ENCODE results near the gene DAO. TPM values are rescaled to one million over a fixed set of nuclear protein-coding genes. Genes with fewer than 3 reads are reported as not detected.

Gene DAO
- polyA plus RNA-seq, 1 of the 3 experiments (the other 2 are of a cell fraction) = not detected

GRCh38 chr12:108838194-108839017 lies 41.5 kb upstream of the DAO start:
- Histone ChIP-seq H3K4me2 (peak overlapping the region; percentile 64), H3K9me2 (no peaks in the 10 kb centered on the region), H3K4me3 (ENCODE audit: low read depth in 2 of 2, low read length in 1 of 2) (no peak overlapping the region), H3K4me1 (ENCODE audit: control insufficient read depth in 1 of 2, insufficient read depth in 2 of 2, low read depth in 1 of 2, low read length in 1 of 2) (peaks cover 36 to 63% of the 10 kb centered on the region in 2 experiments), H3K9me3 (no peaks in the 10 kb centered on the region), H4K20me1 (ENCODE audit: insufficient read depth) (no peaks in the 10 kb centered on the region), H2AFZ (ENCODE audit: low read depth) (no peak overlapping the region), H3F3A (replicated peaks; ENCODE audit: insufficient read depth) (peaks cover 55% of the 10 kb centered on the region), H3K27ac (ENCODE audit: low read depth in 2 of 2, low read length in 1 of 2) (peak overlapping the region; percentile 98 to 100), H3K79me2 (ENCODE audit: insufficient read depth) (peaks cover 79% of the 10 kb centered on the region), H3K36me3 (replicated peaks in 1 of 2; ENCODE audit: control insufficient read depth in 1 of 2, insufficient read depth in 2 of 2, low read length in 1 of 2) (peaks cover 30 to 44% of the 10 kb centered on the region in 2 experiments), H3K9ac (peak overlapping the region; percentile 74), H3K27me3 (ENCODE audit: insufficient read depth) (no peaks in the 10 kb centered on the region)
- CTCF ChIA-PET = interaction anchor here (1.2 to 3.1 kb wide), 3 partner anchors 12 to 173 kb away, joined by 4 to 10 read pairs (median 5); no protein-coding TSS in a partner anchor
- 15% methylated on average over 12 of the region's 14 CpGs for WGBS (ENCODE audit: low lambda C conversion rate)
- DNase-seq = peak; percentile 64
- POLR2A ChIA-PET = interaction anchor here (1.7 kb wide), 1 partner anchor 12 kb away, joined by 13 read pairs; no protein-coding TSS in a partner anchor
- TF ChIP-seq EZH2phosphoT487 (IDR thresholded peaks at IDR 0.05; ENCODE audit: borderline replicate concordance, low read depth) (no peak), RAD21 (IDR thresholded peaks at IDR 0.05; ENCODE audit: low read length) (no peak), RXRA (IDR thresholded peaks at IDR 0.05; ENCODE audit: borderline replicate concordance, low read depth) (peak; percentile 97), NRF1 (IDR thresholded peaks at IDR 0.05; ENCODE audit: low read depth, low read length) (no peak), YY1 (IDR thresholded peaks at IDR 0.05; ENCODE audit: low read depth) (no peak), USF1 (IDR thresholded peaks at IDR 0.05; ENCODE audit: borderline replicate concordance, low read depth) (peak; percentile 63; the same call in 1 of the 2 replicates), GABPA (IDR thresholded peaks at IDR 0.05; ENCODE audit: low read depth) (peak; percentile 47; the same call in 1 of the 2 replicates), ELF1 (IDR thresholded peaks at IDR 0.05) (no peak), RCOR1 (IDR thresholded peaks at IDR 0.05; ENCODE audit: low read length) (no peak), ZBTB33 (IDR thresholded peaks at IDR 0.05; ENCODE audit: borderline replicate concordance, low read depth) (peak; percentile 88), FOXM1 (IDR thresholded peaks at IDR 0.05; ENCODE audit: low read depth) (peak; percentile 88), MXI1 (IDR thresholded peaks at IDR 0.05; ENCODE audit: low read depth, low read length) (peak; percentile 43; the same call in 1 of the 2 replicates), JUND (IDR thresholded peaks at IDR 0.05) (peak; percentile 98), TCF12 (IDR thresholded peaks at IDR 0.05) (peak; percentile 98), SMC3 (IDR thresholded peaks at IDR 0.05; ENCODE audit: low read depth, low read length) (0 out of 2 replicates have a peak, but pooled peaks have one; percentile 14), RFX5 (IDR thresholded peaks at IDR 0.05; ENCODE audit: low read length) (no peak), TAF1 (IDR thresholded peaks at IDR 0.05; ENCODE audit: borderline replicate concordance, low read depth, low read length) (peak; percentile 31; the same call in 1 of the 2 replicates), EP300 (IDR thresholded peaks at IDR 0.05; ENCODE audit: borderline replicate concordance in 1 of 2, low read depth in 1 of 2, low read length in 1 of 2) (peak; percentile 79 to 99)
- TF ChIP-seq, protein P1, sequence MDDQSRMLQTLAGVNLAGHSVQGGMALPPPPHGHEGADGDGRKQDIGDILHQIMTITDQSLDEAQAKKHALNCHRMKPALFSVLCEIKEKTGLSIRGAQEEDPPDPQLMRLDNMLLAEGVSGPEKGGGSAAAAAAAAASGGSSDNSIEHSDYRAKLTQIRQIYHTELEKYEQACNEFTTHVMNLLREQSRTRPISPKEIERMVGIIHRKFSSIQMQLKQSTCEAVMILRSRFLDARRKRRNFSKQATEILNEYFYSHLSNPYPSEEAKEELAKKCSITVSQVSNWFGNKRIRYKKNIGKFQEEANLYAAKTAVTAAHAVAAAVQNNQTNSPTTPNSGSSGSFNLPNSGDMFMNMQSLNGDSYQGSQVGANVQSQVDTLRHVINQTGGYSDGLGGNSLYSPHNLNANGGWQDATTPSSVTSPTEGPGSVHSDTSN (IDR thresholded peaks at IDR 0.05) = peak; percentile 91
- TF ChIP-seq, protein P2, sequence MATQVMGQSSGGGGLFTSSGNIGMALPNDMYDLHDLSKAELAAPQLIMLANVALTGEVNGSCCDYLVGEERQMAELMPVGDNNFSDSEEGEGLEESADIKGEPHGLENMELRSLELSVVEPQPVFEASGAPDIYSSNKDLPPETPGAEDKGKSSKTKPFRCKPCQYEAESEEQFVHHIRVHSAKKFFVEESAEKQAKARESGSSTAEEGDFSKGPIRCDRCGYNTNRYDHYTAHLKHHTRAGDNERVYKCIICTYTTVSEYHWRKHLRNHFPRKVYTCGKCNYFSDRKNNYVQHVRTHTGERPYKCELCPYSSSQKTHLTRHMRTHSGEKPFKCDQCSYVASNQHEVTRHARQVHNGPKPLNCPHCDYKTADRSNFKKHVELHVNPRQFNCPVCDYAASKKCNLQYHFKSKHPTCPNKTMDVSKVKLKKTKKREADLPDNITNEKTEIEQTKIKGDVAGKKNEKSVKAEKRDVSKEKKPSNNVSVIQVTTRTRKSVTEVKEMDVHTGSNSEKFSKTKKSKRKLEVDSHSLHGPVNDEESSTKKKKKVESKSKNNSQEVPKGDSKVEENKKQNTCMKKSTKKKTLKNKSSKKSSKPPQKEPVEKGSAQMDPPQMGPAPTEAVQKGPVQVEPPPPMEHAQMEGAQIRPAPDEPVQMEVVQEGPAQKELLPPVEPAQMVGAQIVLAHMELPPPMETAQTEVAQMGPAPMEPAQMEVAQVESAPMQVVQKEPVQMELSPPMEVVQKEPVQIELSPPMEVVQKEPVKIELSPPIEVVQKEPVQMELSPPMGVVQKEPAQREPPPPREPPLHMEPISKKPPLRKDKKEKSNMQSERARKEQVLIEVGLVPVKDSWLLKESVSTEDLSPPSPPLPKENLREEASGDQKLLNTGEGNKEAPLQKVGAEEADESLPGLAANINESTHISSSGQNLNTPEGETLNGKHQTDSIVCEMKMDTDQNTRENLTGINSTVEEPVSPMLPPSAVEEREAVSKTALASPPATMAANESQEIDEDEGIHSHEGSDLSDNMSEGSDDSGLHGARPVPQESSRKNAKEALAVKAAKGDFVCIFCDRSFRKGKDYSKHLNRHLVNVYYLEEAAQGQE (IDR thresholded peaks at IDR 0.05; ENCODE audit: low read depth, low read length) = peak; percentile 79
- TF ChIP-seq, protein P3, sequence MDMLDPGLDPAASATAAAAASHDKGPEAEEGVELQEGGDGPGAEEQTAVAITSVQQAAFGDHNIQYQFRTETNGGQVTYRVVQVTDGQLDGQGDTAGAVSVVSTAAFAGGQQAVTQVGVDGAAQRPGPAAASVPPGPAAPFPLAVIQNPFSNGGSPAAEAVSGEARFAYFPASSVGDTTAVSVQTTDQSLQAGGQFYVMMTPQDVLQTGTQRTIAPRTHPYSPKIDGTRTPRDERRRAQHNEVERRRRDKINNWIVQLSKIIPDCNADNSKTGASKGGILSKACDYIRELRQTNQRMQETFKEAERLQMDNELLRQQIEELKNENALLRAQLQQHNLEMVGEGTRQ (IDR thresholded peaks at IDR 0.05; ENCODE audit: borderline replicate concordance, low read depth, low read length) = no peak
- TF ChIP-seq, protein P4, sequence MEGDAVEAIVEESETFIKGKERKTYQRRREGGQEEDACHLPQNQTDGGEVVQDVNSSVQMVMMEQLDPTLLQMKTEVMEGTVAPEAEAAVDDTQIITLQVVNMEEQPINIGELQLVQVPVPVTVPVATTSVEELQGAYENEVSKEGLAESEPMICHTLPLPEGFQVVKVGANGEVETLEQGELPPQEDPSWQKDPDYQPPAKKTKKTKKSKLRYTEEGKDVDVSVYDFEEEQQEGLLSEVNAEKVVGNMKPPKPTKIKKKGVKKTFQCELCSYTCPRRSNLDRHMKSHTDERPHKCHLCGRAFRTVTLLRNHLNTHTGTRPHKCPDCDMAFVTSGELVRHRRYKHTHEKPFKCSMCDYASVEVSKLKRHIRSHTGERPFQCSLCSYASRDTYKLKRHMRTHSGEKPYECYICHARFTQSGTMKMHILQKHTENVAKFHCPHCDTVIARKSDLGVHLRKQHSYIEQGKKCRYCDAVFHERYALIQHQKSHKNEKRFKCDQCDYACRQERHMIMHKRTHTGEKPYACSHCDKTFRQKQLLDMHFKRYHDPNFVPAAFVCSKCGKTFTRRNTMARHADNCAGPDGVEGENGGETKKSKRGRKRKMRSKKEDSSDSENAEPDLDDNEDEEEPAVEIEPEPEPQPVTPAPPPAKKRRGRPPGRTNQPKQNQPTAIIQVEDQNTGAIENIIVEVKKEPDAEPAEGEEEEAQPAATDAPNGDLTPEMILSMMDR (IDR thresholded peaks at IDR 0.05) = no peak
